ENCODE results near the gene SH3D21.

Gene SH3D21

GRCh38 chr1:36303650-36304360 is 2.4 kb upstream of the SH3D21 start:
- no peak for DNase-seq (ENCODE audit: low spot score)

GRCh38 chr1:36304521-36304920 is 1.6 kb upstream of the SH3D21 start:
- no peak for DNase-seq (ENCODE audit: low spot score)

- DNase-seq (ENCODE audit: low spot score) = no peak
Observed at GRCh38 chr1:36304970-36305914, 926 bp upstream of the SH3D21 start.

- no peak for DNase-seq (ENCODE audit: low spot score)
Observed at GRCh38 chr1:36305915-36306209, 306 bp upstream of the SH3D21 start.

- peak; percentile 92 for DNase-seq (ENCODE audit: low spot score)
Observed at GRCh38 chr1:36306902-36307456, 811 bp downstream of the SH3D21 start.

GRCh38 chr1:36307601-36308330 is 1.6 kb downstream of the SH3D21 start:
- no peak for DNase-seq (ENCODE audit: low spot score)

GRCh38 chr1:36309397-36309796 is 3.2 kb downstream of the SH3D21 start:
- no peak for DNase-seq (ENCODE audit: low spot score)

- no peak for DNase-seq (ENCODE audit: low spot score)
Observed at GRCh38 chr1:36320291-36320761, 14.2 kb downstream of the SH3D21 start.

GRCh38 chr1:36320767-36321118 is 14.6 kb downstream of the SH3D21 start:
- DNase-seq (ENCODE audit: low spot score) = no peak

GRCh38 chr1:36321119-36321951 is 15.2 kb downstream of the SH3D21 start:
- DNase-seq (ENCODE audit: low spot score) = peak; percentile 20

- no peak for DNase-seq (ENCODE audit: low spot score)
Observed at GRCh38 chr1:36322041-36322785, 16.0 kb downstream of the SH3D21 start.

GRCh38 chr1:36322786-36323635 is 16.8 kb downstream of the SH3D21 start:
- DNase-seq (ENCODE audit: low spot score) = no peak

GRCh38 chr1:36323636-36324352 is 17.6 kb downstream of the SH3D21 start, which contains the start of gene EVA1B:
Gene EVA1B, minus strand, starts transcription at chr1:36323645. Its CDS starts 608 bp downstream, at chr1:36323037.
- DNase-seq (ENCODE audit: low spot score) = peak; percentile 52

GRCh38 chr1:36324353-36324703 is 18.2 kb downstream of the SH3D21 start:
- no peak for DNase-seq (ENCODE audit: low spot score)

GRCh38 chr1:36326499-36326898 is 20.3 kb downstream of the SH3D21 start:
- DNase-seq (ENCODE audit: low spot score) = no peak

- no peak for DNase-seq (ENCODE audit: low spot score)
Observed at GRCh38 chr1:36327421-36328087, 21.4 kb downstream of the SH3D21 start.

GRCh38 chr1:36328088-36328480 is 21.9 kb downstream of the SH3D21 start:
- DNase-seq (ENCODE audit: low spot score) = no peak

- DNase-seq (ENCODE audit: low spot score) = no peak
Observed at GRCh38 chr1:36328713-36329112, 22.5 kb downstream of the SH3D21 start.

Measured in SK-N-DZ (cell line).